K562 (cell line): Measurements from ENCODE around the gene SLC22A23. TPM values are rescaled to one million over a fixed set of nuclear protein-coding genes. Genes with fewer than 3 reads are reported as not detected.
A peak's percentile ranks its signal among the peaks of the same experiment; 100 is the strongest.

Experiments used
- ATAC-seq: fragments of 200-7000 bp; cut with Tn5 transposase; 3 replicates; pipeline ENCODE4 v1.9.1; 2020; ENCODE audit warnings: moderate library complexity
- BruUV-seq: library from RNA; stranded (reverse); fragments of 400-500 nt; replicated peaks from 2 replicates; lab custom pipeline; 2021; lab: Mats Ljungman, UMichigan
- CTCF ChIA-PET: fragments of 300-600 bp; formaldehyde crosslinking; extraction: SDS; loops from one replicate; lab custom pipeline; 2021; ENCODE audit warnings: low intra/inter-chr PET ratio; lab: Yijun Ruan, JAX
- POLR2A ChIA-PET: fragments of 300-600, 350-650 bp; sonication (Branson Sonifier 250); formaldehyde crosslinking; extraction: SDS; loops from one replicate; lab custom pipeline; 2021; ENCODE audit warnings: antibody characterized with exemption, inconsistent platforms; lab: Yijun Ruan, JAX
- DNase-seq, 4 experiments: peaks; one replicate each; pipeline versions ENCODE4 v3.0.0 to v3.0.0-alpha.2; 2011 to 2018; ENCODE audit warnings: low spot score in 3 of 4, mixed read lengths in 3 of 4; ENCODE audit errors: extremely low read depth in 1 of 4
- FAIRE-seq: peaks from 2 replicates; lab custom pipeline; 2011; peaks lifted over from hg19 to GRCh38; lab: Jason Lieb, UNC
- H2AFZ ChIP-seq: 2 replicates; pipeline ENCODE4 v1.6.0; 2011; ENCODE audit warnings: low read depth, low read length, control low read depth, inconsistent platforms
- H3K27ac ChIP-seq: fragments of 200-600 bp; 3 replicates; pipeline ENCODE4 v1.8.0; 2011; ENCODE audit warnings: low read depth, mild to moderate bottlenecking, control low read depth, inconsistent platforms, low read length, moderate library complexity, mixed read lengths; ENCODE audit errors: extremely low read depth
- H3K27me3 ChIP-seq, 2 experiments: fragments of 300-600 bp in 1 of 2; 2 replicates in 1 of 2; 3 replicates in 1 of 2; pipeline versions ENCODE4 v1.6.0 to v1.8.0; 2011; ENCODE audit warnings: inconsistent platforms in 2 of 2, low read length in 2 of 2, mild to moderate bottlenecking in 1 of 2, mixed read lengths in 1 of 2, moderate library complexity in 1 of 2; ENCODE audit not compliant: control insufficient read depth in 2 of 2, insufficient read depth in 2 of 2
- H3K36me3 ChIP-seq: fragments of 300-600 bp; 3 replicates; pipeline ENCODE4 v1.8.0; 2011; ENCODE audit warnings: mild to moderate bottlenecking, low read length, inconsistent platforms; ENCODE audit not compliant: control insufficient read depth, insufficient read depth
- H3K4me1 ChIP-seq, 2 experiments: fragments of 200-600 bp in 1 of 2; replicated peaks in 1 of 2; 2 replicates in 1 of 2; 3 replicates in 1 of 2; pipeline versions ENCODE4 v1.5.1 to v1.8.0; 2011; ENCODE audit warnings: inconsistent platforms in 2 of 2, low read length in 2 of 2, mild to moderate bottlenecking in 1 of 2, mixed read lengths in 1 of 2, moderate library complexity in 1 of 2; ENCODE audit not compliant: control insufficient read depth in 2 of 2, insufficient read depth in 2 of 2
- H3K4me2 ChIP-seq: 2 replicates; pipeline ENCODE4 v1.6.1; 2011; ENCODE audit warnings: low read length, control low read depth, inconsistent platforms, mixed read lengths; ENCODE audit not compliant: insufficient read depth
- H3K4me3 ChIP-seq: fragments of 200-600 bp; sonication (generic), shearing (Covaris generic); 2 replicates; pipeline ENCODE4 v1.5.1; 2016; ENCODE audit warnings: control low read depth, inconsistent platforms
- H3K79me2 ChIP-seq: fragments of 200-600 bp; 3 replicates; pipeline ENCODE4 v1.8.0; 2011; ENCODE audit warnings: low read length, inconsistent platforms; ENCODE audit not compliant: control insufficient read depth, insufficient read depth
- H3K9ac ChIP-seq, 2 experiments: 2 replicates each; pipeline versions ENCODE4 v1.6.0 to v1.6.1; 2011; ENCODE audit warnings: low read depth in 2 of 2, low read length in 2 of 2, control low read depth in 1 of 2, inconsistent platforms in 1 of 2, mild to moderate bottlenecking in 1 of 2, mixed read lengths in 1 of 2; ENCODE audit not compliant: insufficient read depth in 1 of 2
- H3K9me1 ChIP-seq: one replicate; pipeline ENCODE4 v1.6.0; 2011; ENCODE audit warnings: inconsistent platforms, mild to moderate bottlenecking, low read length, moderate library complexity; ENCODE audit not compliant: control insufficient read depth, insufficient read depth
- H3K9me3 ChIP-seq: replicated peaks from 2 replicates; pipeline ENCODE4 v1.5.1; 2011; ENCODE audit warnings: low read depth, low read length, inconsistent platforms; ENCODE audit not compliant: control insufficient read depth, insufficient read depth
- H4K20me1 ChIP-seq: replicated peaks from 2 replicates; pipeline ENCODE4 v1.6.1; 2011; ENCODE audit warnings: low read length, inconsistent platforms, mixed read lengths; ENCODE audit not compliant: control insufficient read depth, insufficient read depth
- CGGBP1 ChIP-seq: fragments of 250-450 bp; sonication (Bioruptor Pico); IDR thresholded peaks from 2 replicates; pipeline ENCODE4 v1.9.0; 2021; ENCODE audit warnings: mild to moderate bottlenecking
- HLTF ChIP-seq: fragments of 450-650 bp; IDR thresholded peaks from 2 replicates; pipeline ENCODE4 v1.6.1; 2016
- TBP ChIP-seq: optimal IDR thresholded peaks from 2 replicates; pipeline ENCODE3; 2011; ENCODE audit warnings: low read depth, low read length, improper control_type of control experiment
- ZFP91 ChIP-seq: sonication (generic); formaldehyde crosslinking; IDR thresholded peaks from 2 replicates; pipeline ENCODE4 v1.8.0; 2022; ENCODE audit warnings: mild to moderate bottlenecking, missing genetic modification reagents
- ZNF184 ChIP-seq: sonication (generic); formaldehyde crosslinking; IDR thresholded peaks from 2 replicates; pipeline ENCODE4 v1.5.0; 2020; ENCODE audit warnings: missing genetic modification reagents
- ZNF668 ChIP-seq: fragments of 250-450 bp; sonication (Bioruptor Pico); IDR thresholded peaks from 2 replicates; pipeline ENCODE4 v1.8.0; 2022; ENCODE audit warnings: mild to moderate bottlenecking, inconsistent platforms
- WGBS: fragments of 100-300 bp; shearing (Covaris generic); methylation state at CpG from one replicate; pipeline ENCODE4 v1.1.6; 2016; ENCODE audit warnings: low coverage, mixed read lengths; ENCODE audit not compliant: insufficient coverage; ENCODE audit errors: missing lambda C conversion rate; 5-methylcytosine and 5-hydroxymethylcytosine counted together
- in situ Hi-C: fragments of 300-500 bp; cut with MboI; formaldehyde crosslinking; loops from 4 replicates; pipeline ENCODE4 v1.15.0; 2018; ENCODE audit warnings: inconsistent platforms, mixed read lengths
- intact Hi-C: fragments of 100-400 bp; cut with micrococcal nuclease; formaldehyde crosslinking; loops from 2 replicates; pipeline ENCODE4 v1.14.2; 2022
- polyA plus RNA-seq, 8 experiments: library from polyadenylated mRNA; depleted of rRNA in 4 of 8; stranded (reverse) in 5 of 8; unstranded in 3 of 8; fragments of >200 nt; fragmentation: Nextera tagmentation in 2 of 8; fragmentation: Illumina TruSeq in 1 of 8; extraction: Ambion mirVana in 2 of 8; extraction: Trizol in 1 of 8; gene quantifications; 2 replicates each; pipeline versions ENCODE4 v1.2.1 to v1.2.3, GENCODE V29; 2011 to 2014; ENCODE audit warnings: inconsistent platforms in 1 of 8, missing spikeins in 1 of 8
- total RNA-seq, 7 experiments: library from RNA; depleted of rRNA in 6 of 7; stranded (reverse); fragments of >200 nt in 6 of 7; fragmentation: Illumina TruSeq in 2 of 7; extraction: Trizol in 2 of 7; gene quantifications; 2 replicates each; pipeline versions ENCODE4 v1.2.1 to v1.2.3, GENCODE V29; 2011 to 2021; ENCODE audit warnings: low replicate concordance in 1 of 7
- TF ChIP-seq, protein P1 (sequence below): sonication (generic); formaldehyde crosslinking; IDR thresholded peaks from 2 replicates; pipeline ENCODE4 v1.9.0; 2022; ENCODE audit warnings: mild to moderate bottlenecking, missing genetic modification reagents

The SLC22A23 gene
- total and polyA plus RNA-seq, 9 of the 15 experiments (the other 6 are each of a cell fraction or from before 2014, with no cell fraction given): 0.30 to 8.7 (median 2.5) TPM

DNA sequence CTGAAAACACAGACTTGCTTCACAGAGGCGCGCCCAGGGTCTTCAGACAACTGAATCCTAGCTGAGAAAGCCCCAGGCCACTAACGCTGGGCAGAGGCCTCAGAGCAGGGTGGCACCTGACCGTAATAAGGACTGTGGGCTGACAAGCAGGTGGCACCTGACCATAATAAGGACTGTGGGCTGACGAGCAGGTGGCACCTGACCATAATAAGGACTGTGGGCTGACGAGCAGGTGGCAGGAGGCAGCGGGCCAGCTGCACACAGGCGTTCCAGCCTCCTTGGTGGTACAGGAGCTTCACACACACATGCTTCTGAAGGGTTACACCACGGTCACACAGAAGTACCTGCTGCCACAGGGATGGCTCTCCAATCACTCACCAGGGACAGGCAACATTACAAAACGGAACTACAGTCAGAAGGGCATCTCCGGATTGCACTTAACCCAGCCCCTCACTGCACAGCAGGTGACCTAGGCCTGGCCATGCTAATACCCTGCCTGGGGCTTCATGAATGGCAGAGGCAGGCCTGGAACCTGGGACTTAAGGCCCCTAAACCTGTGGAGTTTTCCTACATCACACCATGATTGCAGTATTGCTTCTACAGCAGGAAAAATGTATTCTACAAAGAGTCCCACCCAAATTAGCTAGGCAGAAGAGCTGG is 147.3 kb downstream of the SLC22A23 start:
- H3K9me1 ChIP-seq: no peaks in the 10 kb centered on the region
- intact Hi-C loops: no loop called here
- H3K9ac ChIP-seq: no peak overlapping the region
- no peak overlapping the region for H3K27ac ChIP-seq
- H2AFZ ChIP-seq: no peak overlapping the region
- 0 out of 2 replicates have a peak, but pooled peaks cover 5% of the 10 kb centered on the region for H3K9me3 ChIP-seq
- H3K4me1 ChIP-seq: peaks cover 0 to 5% of the 10 kb centered on the region in 2 experiments; a peak in 2 of 5 replicates
- DNase-seq (no peak), ATAC-seq (no peak; the same call in 2 of the 3 replicates), FAIRE-seq (no peak)
- no peaks in the 10 kb centered on the region for H3K27me3 ChIP-seq
- ChIA-PET CTCF (no interaction called here), POLR2A (no interaction called here)
- TF ChIP-seq ZFP91 (CRISPR knock-in tag) (0 out of 2 replicates have a peak, but pooled peaks have one; percentile 21), HLTF (no peak), TBP (no peak), CGGBP1 (CRISPR knock-in tag) (no peak), ZNF184 (CRISPR knock-in tag) (no peak), ZNF668 (CRISPR knock-in tag) (no peak)
- TF ChIP-seq, protein P1, sequence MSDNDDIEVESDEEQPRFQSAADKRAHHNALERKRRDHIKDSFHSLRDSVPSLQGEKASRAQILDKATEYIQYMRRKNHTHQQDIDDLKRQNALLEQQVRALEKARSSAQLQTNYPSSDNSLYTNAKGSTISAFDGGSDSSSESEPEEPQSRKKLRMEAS (CRISPR knock-in tag): 0 out of 2 replicates have a peak, but pooled peaks have one; percentile 25
- H4K20me1 ChIP-seq: no peaks in the 10 kb centered on the region
- WGBS: 42% methylated on average over 11 of the region's 11 CpGs
- H3K79me2 ChIP-seq: no peaks in the 10 kb centered on the region
- no peaks in the 10 kb centered on the region for H3K36me3 ChIP-seq
- no TSS peak for BruUV-seq
- H3K4me2 ChIP-seq: no peak overlapping the region
- no peak overlapping the region for H3K4me3 ChIP-seq
- in situ Hi-C loops: no loop called here
